Upper lobe of left lung (tissue), 4 donors: ENCODE results near the gene CDKAL1.

Source experiments
- CTCF ChIP-seq, 6 experiments: fragments of 450-650 bp in 4 of 6; fragments of 200-600 bp in 2 of 6; sonication (generic) in 2 of 6; IDR thresholded peaks; one replicate each; pipeline ENCODE4 v1.5.1; 2016 to 2019; ENCODE audit warnings: antibody characterized with exemption in 6 of 6
- EP300 ChIP-seq, 4 donors: sonication (generic); formaldehyde crosslinking; IDR thresholded peaks; one replicate each; pipeline ENCODE4 v1.5.1; 2017; ENCODE audit warnings: antibody characterized with exemption in 4 of 4, control low read depth in 2 of 4
- POLR2A ChIP-seq, 4 donors: fragments of 450-650 bp; IDR thresholded peaks; one replicate each; pipeline ENCODE4 v1.5.1; 2016 to 2017; ENCODE audit warnings: antibody characterized with exemption in 4 of 4, mild to moderate bottlenecking in 2 of 4
- POLR2AphosphoS5 ChIP-seq, 2 donors: sonication (generic); formaldehyde crosslinking; IDR thresholded peaks; one replicate each; pipeline ENCODE4 v1.5.1; 2017; ENCODE audit warnings: antibody characterized with exemption in 2 of 2

- no peak for TF ChIP-seq CTCF (IDR thresholded peaks at IDR 0.05)
- TF ChIP-seq EP300 (IDR thresholded peaks at IDR 0.05): no peak
- TF ChIP-seq POLR2A (IDR thresholded peaks at IDR 0.05): no peak
- no peak for TF ChIP-seq POLR2AphosphoS5 (IDR thresholded peaks at IDR 0.05)
Measured at GRCh38 chr6:21073318-21073839, 539.1 kb downstream of the CDKAL1 start.
